Measurements from ENCODE around the gene DSCAML1.

DNA sequence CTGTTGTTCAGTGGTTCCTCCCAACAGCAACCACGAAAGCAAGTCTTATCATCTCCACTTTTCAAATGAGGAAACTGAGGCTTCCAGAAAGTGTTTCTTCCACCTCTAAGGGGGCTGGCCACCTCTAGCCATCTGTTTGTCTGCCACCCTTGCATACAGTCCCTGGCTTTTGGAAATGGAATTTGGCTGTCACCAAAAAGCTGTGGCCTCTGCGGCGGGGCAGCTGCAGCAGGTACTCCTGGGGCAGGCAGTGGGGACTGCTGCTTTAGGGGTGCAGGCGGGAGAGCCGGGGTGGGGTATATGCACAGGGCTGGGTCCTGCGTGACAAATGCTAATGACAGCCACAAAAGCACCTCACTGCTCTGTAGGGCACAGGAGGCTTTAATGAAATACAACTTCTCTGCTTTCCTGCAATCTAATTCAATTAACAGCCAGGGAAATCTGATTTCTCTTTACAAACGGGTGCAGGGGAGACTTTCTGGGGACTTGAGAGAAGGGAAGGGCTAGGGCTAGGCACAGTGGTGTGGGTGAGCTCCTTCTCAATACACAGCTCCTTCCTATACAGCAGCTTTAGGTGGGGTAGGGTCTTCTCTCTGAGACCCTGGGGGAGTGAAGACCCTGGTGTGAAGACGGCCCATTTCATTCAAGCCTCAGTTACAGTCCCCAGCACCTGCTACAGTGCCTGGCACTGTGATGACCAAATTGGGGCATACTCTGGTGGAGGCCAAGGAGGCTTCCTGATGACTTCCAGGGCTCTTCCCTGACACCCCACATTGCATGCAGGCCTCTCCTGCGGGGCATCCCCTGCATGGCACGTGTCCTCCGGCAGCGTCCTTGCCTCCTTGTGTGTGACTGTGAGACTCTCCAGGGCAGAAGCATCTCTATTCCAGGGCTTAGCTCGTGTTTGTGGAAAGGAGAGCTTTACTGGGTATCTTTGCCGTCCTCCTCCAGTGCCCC, 307.7 kb downstream of the DSCAML1 start:
- no peak for TF ChIP-seq CTCF (IDR thresholded peaks at IDR 0.05)
- TF ChIP-seq POLR2A (IDR thresholded peaks at IDR 0.05) = no peak
- TF ChIP-seq EP300 (IDR thresholded peaks at IDR 0.05) = no peak
